Right hindlimb (tissue), 1 donor: Measurements from ENCODE around the gene STXBP3.

Experiments used
- DNase-seq: peaks from one replicate; pipeline ENCODE4 v3.0.0-alpha.2; 2018

Gene STXBP3

DNA sequence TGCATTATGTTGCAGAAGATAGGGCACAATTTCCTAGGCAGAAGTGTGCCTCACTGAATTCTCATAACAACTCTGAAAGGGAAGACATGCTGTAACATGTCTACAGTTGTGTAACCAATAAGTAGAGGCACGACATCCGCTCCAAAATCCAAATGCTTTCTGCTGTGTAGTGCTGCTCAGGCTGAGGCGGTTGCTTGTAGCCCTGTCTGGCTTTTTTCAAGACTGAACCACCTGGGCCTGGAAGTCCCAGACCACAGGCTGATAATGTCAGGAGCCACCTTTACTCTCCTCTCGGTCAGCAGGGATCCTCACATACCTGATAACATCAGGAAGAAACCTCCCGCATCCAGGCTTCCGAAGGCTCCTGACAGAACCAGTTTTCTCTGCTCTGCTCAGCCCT is 99.5 kb downstream of the STXBP3 start:
- DNase-seq: no peak

GRCh38 chr1:108847494-108847893 is 101.0 kb downstream of the STXBP3 start:
- DNase-seq: no peak

DNA sequence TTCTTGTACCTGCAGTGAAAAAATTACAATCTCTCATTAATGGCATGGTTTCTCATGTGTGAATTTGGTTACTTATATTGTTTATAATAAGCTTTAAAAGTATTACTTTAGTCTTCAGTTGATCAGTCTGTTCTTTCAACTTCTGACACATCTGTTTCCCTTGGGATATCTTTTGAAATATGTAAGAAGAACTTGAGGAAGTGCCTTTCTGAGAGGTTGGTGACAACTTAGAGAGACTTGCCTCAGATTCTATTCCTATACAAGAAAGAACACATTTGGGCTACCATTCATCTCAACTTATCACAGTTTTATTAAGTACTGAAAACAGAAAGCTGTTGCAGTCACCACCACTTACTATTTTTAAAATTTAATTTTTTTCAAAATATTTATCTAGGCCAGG is 102.3 kb downstream of the STXBP3 start:
- no peak for DNase-seq

GRCh38 chr1:108850929-108851328 is 104.5 kb downstream of the STXBP3 start:
- no peak for DNase-seq

GRCh38 chr1:108851567-108851966 is 105.1 kb downstream of the STXBP3 start:
- DNase-seq: no peak

DNA sequence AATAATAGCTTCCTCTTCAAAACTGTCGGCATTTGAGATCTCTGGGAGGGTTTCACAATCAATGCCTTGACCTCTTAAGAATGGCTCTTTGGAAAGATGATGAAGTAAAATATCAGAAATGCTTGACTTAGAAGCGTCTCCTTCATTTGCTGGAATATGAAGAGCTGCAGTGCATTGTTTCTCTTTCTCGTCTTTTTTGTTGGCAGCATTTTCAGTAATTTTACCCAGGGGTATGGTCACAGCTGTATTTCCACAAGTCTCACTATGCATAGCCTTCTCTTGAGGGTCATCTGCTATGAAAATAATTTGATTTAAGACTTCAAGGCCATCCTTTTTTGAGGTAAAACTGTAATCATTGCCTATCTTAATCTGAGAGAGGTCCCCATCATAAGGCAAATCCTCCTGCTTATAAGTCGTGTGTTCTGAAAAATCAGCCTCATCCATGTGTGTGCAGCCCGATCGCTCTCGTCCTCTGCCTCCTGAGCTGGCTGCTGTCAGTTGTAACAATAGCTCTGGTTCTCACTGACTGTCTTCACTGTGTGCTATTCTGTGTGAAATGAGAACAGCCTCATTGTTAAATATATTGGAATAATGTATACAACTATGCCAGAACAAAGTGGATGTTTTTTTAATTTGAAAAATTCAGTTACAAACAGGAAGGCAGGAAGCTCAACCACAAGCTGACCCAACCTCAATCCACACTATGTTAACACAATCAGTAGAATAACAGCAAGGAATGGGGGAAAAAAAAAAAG is 105.9 kb downstream of the STXBP3 start:
- peak; percentile 56 for DNase-seq

- DNase-seq: peak; percentile 44
Observed at GRCh38 chr1:108854221-108855019, 107.9 kb downstream of the STXBP3 start.

DNA sequence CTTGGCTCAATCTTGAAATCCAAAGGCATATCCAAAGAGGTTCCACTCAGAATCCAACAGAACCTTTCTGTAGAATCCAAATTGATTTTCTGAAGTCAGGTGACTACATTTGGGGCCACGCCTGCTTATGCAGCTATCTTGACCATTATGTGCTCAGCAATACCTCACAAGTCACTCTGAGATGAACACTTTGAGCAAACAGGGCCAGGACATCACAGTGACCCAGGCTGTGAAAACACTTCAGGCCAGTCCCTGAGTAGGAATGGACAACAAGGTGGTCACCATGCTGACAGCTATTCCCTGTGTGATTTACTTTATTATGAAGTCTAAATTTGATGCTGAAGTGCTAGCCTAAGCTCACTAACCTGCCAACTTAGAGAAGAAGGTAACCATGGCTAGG is 110.5 kb downstream of the STXBP3 start, which contains the start of gene AKNAD1:
Gene AKNAD1 (minus strand): TSS at position 101 of the 400 bp plus-strand sequence. CDS start 4,430 bp downstream, outside the sequence.
- DNase-seq: no peak

- no peak for DNase-seq
Observed at GRCh38 chr1:108858230-108858950, 111.9 kb downstream of the STXBP3 start.
